ENCODE results near the gene TELO2. TPM values are rescaled to one million over a fixed set of nuclear protein-coding genes. Genes with fewer than 3 reads are reported as not detected.
A peak's percentile ranks its signal among the peaks of the same experiment; 100 is the strongest.

The TELO2 gene
- total RNA-seq, 2 donors from 2014 or later: 85.0 to 91.7 TPM

GRCh38 chr16:1537763-1538289 is 44.7 kb downstream of the TELO2 start:
- Mint-ChIP-seq H3K27ac (no peak overlapping the region), H3K27me3 (ENCODE audit: insufficient read depth) (no peaks in the 10 kb centered on the region), H3K4me1 (no peaks in the 10 kb centered on the region), H3K36me3 (ENCODE audit: low read depth) (no peaks in the 10 kb centered on the region), H3K9me3 (no peaks in the 10 kb centered on the region), H3K4me3 (no peak overlapping the region)
- Histone ChIP-seq H3K9ac (ENCODE audit: extremely low read depth, low read length, poor library complexity, severe bottlenecking) (no peak overlapping the region), H3K4me3 (ENCODE audit: low read length) (no peak overlapping the region), H3K9me3 (ENCODE audit: control insufficient read depth, low read length) (no peaks in the 10 kb centered on the region), H3K27ac (ENCODE audit: low read depth, low read length) (no peak overlapping the region), H3K27me3 (ENCODE audit: control insufficient read depth, insufficient read depth, low read length, poor library complexity, severe bottlenecking) (no peaks in the 10 kb centered on the region), H3K36me3 (ENCODE audit: control insufficient read depth, insufficient read depth, low read length) (no peaks in the 10 kb centered on the region), H3K4me1 (ENCODE audit: control insufficient read depth, insufficient read depth, low read length) (no peaks in the 10 kb centered on the region)
- 96% methylated on average over 19 to 26 of the region's 26 CpGs for WGBS, 2 experiments (ENCODE audit: insufficient coverage in 1 of 2, insufficient read length in 1 of 2)
- no peak for TF ChIP-seq CTCF (conservative IDR thresholded peaks at IDR 0.05)
- no peak for DNase-seq

- 92 to 98% methylated on average over 8 to 22 of the region's 22 CpGs for WGBS, 2 experiments (ENCODE audit: insufficient coverage in 1 of 2, insufficient read length in 1 of 2)
- Mint-ChIP-seq H3K9me3 (no peaks in the 10 kb centered on the region), H3K27ac (no peak overlapping the region), H3K27me3 (ENCODE audit: insufficient read depth) (no peaks in the 10 kb centered on the region), H3K36me3 (ENCODE audit: low read depth) (no peaks in the 10 kb centered on the region), H3K4me1 (no peaks in the 10 kb centered on the region), H3K4me3 (no peak overlapping the region)
- peak; percentile 77 for DNase-seq
- Histone ChIP-seq H3K9me3 (ENCODE audit: control insufficient read depth, low read length) (no peaks in the 10 kb centered on the region), H3K9ac (ENCODE audit: extremely low read depth, low read length, poor library complexity, severe bottlenecking) (no peak overlapping the region), H3K4me3 (ENCODE audit: low read length) (no peak overlapping the region), H3K36me3 (ENCODE audit: control insufficient read depth, insufficient read depth, low read length) (no peaks in the 10 kb centered on the region), H3K4me1 (ENCODE audit: control insufficient read depth, insufficient read depth, low read length) (no peaks in the 10 kb centered on the region), H3K27me3 (ENCODE audit: control insufficient read depth, insufficient read depth, low read length, poor library complexity, severe bottlenecking) (no peaks in the 10 kb centered on the region), H3K27ac (ENCODE audit: low read depth, low read length) (no peak overlapping the region)
- TF ChIP-seq CTCF (conservative IDR thresholded peaks at IDR 0.05): peak; percentile 59
Observed at GRCh38 chr16:1538804-1539520, 45.8 kb downstream of the TELO2 start.

- WGBS, 2 experiments (ENCODE audit: insufficient coverage in 1 of 2, insufficient read length in 1 of 2): 91 to 92% methylated on average over 12 to 35 of the region's 35 CpGs
- H3K4me3 Mint-ChIP-seq: no peak overlapping the region
- no peaks in the 10 kb centered on the region for H3K4me1 Mint-ChIP-seq
Observed at GRCh38 chr16:1539720-1540555, 46.8 kb downstream of the TELO2 start.

More at GRCh38 chr16:1539720-1540555, 46.8 kb downstream of the TELO2 start:
- H3K9me3 ChIP-seq (ENCODE audit: control insufficient read depth, low read length): no peaks in the 10 kb centered on the region
- H3K27me3 Mint-ChIP-seq (ENCODE audit: insufficient read depth): no peaks in the 10 kb centered on the region
- no peaks in the 10 kb centered on the region for H3K27me3 ChIP-seq (ENCODE audit: control insufficient read depth, insufficient read depth, low read length, poor library complexity, severe bottlenecking)
- TF ChIP-seq CTCF (conservative IDR thresholded peaks at IDR 0.05): no peak
- H3K9me3 Mint-ChIP-seq: no peaks in the 10 kb centered on the region
- no peak overlapping the region for H3K27ac ChIP-seq (ENCODE audit: low read depth, low read length)
- no peak overlapping the region for H3K4me3 ChIP-seq (ENCODE audit: low read length)
- H3K36me3 ChIP-seq (ENCODE audit: control insufficient read depth, insufficient read depth, low read length): no peaks in the 10 kb centered on the region
- no peak overlapping the region for H3K27ac Mint-ChIP-seq
- no peaks in the 10 kb centered on the region for H3K4me1 ChIP-seq (ENCODE audit: control insufficient read depth, insufficient read depth, low read length)
- H3K9ac ChIP-seq (ENCODE audit: extremely low read depth, low read length, poor library complexity, severe bottlenecking): no peak overlapping the region
- H3K36me3 Mint-ChIP-seq (ENCODE audit: low read depth): no peaks in the 10 kb centered on the region
- no peak for DNase-seq
